Hindlimb muscle (tissue), 1 donor: ENCODE results near the gene ATP6V0A1. TPM values are rescaled to one million over a fixed set of nuclear protein-coding genes. Genes with fewer than 3 reads are reported as not detected.
"Not testable (repeated sequence)": the region's sequence is repeated elsewhere in the genome, so short reads cannot be mapped to it uniquely, and the experiment has no call there.

Experiments
- DNase-seq: peaks from one replicate; pipeline ENCODE4 v3.0.0-alpha.2; 2013
- polyA plus RNA-seq: library from polyadenylated mRNA; unstranded; fragments of 120-200 nt; gene quantifications from one replicate; pipeline ENCODE4 v1.2.1, GENCODE V29; 2013; ENCODE audit not compliant: insufficient read length

Gene ATP6V0A1
- 31.0 TPM for polyA plus RNA-seq

GRCh38 chr17:42458497-42459255, at the start of gene ATP6V0A1:
TSS of gene ATP6V0A1 (plus strand) at chr17:42458878. CDS start at chr17:42460895, 2,017 bp downstream.
- DNase-seq: peak; percentile 92

GRCh38 chr17:42409523-42410318, 49.0 kb upstream of the ATP6V0A1 start:
- peak; percentile 60 for DNase-seq

DNA sequence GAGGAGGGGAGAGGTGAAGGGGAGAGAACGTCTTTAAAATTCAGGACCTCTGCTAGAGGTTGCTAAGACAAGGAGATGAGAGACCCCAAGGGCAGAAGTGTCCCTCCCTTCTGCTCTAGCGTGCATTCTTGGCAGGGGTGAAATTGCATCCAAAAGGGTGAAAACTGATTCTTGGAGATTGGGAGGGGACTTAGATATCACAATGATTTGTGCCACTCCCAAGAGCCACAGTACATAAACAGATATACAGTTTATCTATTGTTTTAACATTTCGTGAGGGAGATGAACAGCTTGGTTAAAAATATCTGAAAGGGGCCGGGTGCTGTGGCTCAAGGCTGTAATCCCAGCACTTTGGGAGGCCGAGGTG, 48.4 kb upstream of the ATP6V0A1 start:
- no peak for DNase-seq

DNA sequence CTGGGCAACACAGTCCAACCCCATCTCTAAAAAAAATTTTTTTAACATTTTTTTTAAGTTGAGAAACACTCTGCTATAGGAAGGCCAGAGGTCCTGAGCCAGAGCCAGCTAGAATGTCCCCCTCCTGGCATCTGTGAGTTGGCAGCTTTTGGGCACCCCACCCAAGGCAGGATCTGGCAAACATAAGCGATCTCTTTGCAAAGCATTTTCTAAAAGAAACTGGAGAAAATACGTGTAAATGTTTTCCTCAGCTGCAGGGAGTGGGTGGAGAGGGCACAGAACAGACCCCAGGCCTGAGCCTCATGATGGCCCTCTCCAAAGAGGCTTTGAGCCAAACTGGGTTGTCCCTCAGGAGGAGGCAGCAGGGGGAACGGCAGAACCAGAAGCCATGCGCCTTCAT, 47.3 kb upstream of the ATP6V0A1 start:
- DNase-seq: no peak

DNA sequence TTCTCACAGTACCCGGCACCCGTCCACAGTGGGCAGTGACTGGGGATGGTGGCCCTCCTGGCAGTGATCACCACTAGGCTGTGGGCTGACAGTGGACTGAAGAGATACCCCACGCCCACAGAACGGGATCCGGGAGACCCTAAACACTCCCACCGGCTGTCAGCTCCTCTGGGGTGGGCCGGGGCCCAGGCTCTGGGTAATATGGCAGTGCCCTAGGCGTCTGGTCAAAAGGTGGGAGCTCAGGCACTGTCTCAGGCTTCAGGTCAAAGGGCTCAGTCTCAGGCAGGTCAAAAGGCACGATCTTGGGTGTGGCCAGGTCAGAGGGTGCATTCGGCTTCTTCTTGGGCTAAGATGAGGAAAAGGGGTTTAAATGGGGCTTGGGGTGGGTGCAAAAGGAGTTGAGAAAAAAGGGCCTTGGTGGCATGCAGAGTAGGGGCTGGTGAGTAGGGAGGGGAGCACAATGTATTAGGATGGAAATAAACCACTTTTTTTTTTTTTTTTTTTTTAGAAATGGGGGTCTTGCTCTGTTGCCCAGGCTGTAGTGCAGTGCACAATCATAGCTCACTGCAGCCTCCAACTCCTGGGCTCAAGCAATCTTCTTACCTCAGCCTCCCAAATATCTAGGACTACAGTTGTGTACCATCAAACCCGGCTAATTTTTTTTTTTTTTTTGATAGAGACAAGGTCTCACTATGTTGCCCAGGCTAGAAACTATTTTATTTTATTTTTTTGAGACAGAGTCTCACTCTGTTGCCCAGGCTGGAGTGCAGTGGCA, 46.6 kb upstream of the ATP6V0A1 start:
- no peak for DNase-seq

DNA sequence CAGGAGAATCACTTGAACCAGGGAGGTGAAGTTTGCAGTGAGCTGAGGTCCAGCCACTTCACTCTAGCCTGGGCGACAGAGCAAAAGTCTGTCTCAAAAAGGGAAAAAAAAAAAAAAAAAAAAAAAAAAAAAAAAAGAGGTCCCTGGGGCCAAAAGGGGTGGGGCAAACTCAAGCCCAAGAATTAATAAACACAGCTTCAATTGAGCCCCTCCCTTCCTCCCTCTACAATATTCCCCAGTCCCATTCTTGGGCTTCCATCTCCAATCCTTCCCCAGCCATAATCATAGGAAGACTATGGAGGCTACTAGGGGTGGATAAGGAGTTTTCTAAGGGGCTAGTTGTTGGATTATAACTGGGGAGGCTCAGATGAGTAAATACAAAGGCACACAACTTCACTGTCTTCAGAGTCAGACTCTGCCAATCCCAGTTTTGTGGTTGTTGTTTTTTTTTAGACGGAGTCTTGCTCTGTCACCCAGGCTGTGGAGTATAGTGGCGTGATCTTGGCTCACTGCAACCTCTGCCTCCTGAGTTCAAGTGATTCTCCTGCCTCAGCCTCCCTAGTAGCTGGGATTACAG, 45.1 kb upstream of the ATP6V0A1 start:
- DNase-seq: no peak

DNA sequence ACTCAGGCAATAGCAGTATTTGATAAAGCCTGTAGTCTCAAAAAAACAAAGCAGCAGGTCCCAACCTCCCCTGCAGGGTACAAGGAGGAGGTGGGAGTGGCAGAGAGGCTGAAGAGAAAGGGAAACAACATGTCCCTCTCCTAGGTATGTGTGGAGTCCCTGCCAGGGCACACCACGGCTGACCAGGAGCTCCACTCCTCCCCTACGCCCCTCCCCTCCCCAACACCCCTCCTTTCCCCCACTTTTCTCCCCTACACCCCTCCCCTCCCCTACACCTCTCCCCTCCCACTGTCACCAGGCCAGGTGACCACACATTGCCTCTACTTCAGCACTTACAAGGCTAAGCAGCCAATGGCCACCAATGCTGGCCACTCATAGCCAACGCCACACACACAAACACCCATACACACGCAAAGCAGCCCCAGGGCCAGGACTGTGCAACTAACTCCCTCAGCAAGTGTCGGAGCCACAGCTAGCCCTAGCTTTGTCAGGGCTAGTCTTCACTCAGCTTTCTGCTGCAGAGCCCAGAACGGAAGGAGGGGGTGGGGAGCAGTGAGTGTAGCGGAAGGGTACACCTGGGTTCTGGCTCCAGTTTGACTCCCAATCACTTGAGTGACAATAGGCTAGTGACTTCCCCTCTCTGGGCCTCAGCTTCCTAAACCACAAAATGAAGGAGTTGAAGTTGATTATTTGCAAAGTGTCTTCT, 43.8 kb upstream of the ATP6V0A1 start:
- no peak for DNase-seq

DNA sequence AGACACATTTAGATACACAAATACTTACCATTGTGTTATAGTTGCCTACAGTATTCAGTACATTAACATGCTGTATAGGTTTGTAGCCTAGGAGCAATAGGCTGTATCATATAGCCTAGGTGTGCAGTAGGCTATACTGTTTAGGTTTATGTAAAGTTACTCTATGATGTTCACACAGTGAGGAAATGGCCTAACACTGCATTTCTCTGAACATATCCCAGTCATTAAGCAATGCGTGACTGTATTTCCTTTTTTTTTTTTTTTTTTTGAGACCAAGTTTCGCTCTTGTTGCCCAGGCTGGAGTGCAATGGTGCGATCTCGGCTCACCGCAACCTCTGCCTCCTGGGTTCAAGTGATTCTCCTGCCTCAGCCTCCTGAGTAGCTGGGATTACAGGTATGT, 40.7 kb upstream of the ATP6V0A1 start:
- not testable (repeated sequence) for DNase-seq

- DNase-seq: no peak
Observed at GRCh38 chr17:42421136-42421506, 37.6 kb upstream of the ATP6V0A1 start.

DNA sequence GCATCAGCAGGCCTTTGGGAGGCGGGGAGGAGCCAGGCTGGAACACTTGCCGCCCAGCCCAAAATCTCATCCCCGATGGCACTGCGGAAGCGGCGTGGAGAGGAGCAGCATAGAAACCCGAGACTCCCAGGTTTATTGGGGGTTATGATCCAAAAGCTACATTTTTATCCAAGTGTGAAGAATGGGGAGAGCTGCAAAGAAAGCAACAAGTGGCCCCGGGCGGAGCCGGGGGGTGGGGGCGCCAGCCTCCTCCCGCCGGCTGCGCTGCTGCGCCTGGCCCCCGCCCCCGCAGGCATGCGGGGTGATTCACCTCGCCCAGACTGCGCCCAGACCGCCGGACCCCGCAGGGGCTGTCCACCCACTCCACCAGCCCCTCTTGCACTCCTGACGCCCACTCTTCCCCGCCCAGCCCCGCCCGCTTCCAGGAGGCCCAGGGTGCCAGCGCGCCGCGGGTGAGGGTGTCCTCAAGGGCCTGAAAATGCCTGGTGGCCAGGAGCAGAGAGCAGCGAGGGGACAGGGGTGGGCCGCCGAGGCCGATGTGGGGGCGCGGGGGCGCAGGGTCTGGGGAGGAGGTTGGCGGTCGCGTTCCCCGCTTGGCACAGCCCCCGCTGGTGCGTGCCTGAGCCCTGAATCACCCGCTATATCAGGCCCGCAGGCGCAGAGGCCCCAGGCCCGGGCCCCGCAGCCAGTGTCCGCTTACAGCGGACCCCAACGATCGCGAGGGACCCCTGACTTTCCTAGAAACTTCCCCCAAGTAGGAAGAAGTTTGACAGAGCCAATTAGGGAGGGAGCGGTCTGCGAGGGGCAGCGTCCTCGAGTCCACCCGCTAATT, 37.0 kb upstream of the ATP6V0A1 start:
- DNase-seq: peak; percentile 49

DNA sequence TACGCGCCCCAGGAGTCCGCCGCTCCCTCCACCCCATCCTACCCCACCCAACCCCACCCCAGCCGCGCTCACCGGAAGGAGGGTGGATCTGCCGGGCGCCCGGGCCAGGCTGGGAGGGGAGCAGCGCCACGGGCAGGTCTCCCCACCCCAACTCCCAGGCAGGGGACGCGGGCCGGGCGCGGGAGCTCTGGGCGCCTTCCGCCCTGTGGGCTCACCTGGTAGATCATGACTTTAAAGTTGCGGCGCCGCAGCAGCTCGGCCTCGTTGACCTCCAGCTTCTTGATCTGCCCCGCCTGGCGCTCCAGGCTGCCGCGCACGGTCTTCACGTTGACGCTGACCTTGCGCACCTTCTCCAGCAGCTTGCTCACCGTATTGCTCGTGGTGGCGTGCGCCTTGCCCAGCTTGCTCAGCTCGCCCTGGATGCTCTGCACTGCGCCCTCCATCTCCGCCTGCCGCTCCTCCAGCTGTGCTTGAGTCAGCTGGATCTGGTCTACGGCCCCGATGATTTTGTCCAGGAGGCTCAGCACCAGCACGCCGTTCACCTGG, 36.2 kb upstream of the ATP6V0A1 start:
- no peak for DNase-seq

GRCh38 chr17:42422958-42423712, 35.5 kb upstream of the ATP6V0A1 start, which contains the start of gene CAVIN1:
TSS of gene CAVIN1 (minus strand) at chr17:42423256. CDS start at chr17:42423097, 159 bp downstream.
- peak; percentile 100 for DNase-seq

DNA sequence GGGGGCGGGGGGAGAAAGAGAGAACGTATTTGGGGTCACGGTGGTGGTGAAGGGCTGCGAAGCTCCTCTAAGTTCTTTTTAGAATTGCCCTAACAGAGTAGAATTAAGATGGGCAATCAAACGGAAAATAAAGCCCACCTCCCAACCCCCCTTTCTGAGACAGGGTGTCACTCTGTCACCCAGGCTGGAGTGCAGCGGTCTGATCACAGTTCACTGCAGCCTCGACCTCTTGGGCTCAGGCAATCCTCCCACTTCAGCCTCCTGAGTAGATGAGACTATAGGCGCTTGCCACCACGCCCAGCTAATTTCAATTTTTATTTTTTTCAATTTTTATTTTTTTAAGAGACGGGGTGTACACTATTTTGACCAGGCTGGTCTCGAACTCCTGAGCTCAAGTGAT, 34.9 kb upstream of the ATP6V0A1 start:
- no peak for DNase-seq

DNA sequence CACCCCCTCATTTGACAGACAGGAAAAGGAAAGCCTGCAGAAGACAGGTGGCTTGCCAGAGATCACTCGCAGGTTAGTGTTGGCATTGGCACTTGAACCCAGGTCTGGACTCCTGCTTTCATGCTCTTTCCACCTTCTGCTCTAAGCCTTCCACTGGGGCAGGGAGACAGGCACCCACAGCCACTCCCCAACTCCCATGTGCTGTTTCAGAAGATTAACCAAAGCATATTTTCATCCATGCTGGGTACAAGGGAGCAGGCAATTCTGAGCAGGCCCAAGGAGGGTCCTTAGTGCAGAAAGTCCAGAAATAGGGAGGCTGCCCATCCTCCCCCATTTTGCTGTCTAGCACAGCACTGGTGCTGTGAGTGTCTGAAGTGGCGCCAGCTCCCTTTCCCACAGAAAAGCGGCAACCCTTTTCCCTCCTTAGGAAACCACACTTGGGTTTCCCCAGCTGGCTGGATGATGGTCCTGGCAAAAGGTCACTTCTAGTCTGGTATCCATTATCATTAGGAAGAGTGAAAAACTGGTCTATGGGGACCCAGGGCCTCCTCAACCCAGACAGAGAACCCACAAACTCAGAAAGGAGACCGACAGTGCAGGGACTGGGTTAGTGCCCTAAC, 33.6 kb upstream of the ATP6V0A1 start:
- DNase-seq: no peak

DNA sequence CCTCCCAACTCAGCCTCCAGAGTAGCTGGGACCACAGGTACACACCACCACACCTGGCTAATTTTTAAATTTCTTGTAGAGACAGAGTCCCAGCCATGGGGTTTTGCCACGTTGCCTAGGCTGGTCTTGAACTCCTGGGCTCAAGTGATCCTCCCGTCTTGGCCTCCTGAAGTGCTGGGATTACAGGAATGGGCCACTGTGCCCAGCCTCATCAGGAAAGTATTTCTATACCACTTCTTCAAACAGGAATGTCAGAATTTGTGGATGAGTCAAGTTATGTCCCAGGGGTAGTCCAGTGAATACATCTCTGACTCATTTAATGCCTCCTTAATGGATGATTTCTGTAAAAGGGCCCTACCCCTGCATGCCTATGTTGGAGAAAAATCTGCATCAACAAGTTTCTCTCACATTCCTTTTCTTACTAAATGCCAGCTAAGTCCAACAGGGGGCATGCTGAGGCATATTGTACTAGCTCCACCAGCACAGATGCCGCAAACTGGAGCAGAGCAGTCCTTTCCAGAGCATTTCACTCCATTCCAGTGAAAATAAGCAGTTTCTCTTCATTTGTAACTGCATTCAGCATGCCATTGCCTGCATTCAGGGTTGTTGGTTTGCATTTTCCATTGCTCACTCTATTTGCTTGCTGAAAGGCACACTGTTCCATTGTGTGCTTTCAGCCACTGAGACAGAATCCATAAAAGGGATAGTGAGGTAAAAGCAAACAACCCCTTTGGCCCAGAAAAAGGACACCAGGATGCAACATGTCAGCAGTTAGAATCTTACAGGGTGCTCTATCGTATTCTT, 30.3 kb upstream of the ATP6V0A1 start:
- DNase-seq: peak; percentile 69

DNA sequence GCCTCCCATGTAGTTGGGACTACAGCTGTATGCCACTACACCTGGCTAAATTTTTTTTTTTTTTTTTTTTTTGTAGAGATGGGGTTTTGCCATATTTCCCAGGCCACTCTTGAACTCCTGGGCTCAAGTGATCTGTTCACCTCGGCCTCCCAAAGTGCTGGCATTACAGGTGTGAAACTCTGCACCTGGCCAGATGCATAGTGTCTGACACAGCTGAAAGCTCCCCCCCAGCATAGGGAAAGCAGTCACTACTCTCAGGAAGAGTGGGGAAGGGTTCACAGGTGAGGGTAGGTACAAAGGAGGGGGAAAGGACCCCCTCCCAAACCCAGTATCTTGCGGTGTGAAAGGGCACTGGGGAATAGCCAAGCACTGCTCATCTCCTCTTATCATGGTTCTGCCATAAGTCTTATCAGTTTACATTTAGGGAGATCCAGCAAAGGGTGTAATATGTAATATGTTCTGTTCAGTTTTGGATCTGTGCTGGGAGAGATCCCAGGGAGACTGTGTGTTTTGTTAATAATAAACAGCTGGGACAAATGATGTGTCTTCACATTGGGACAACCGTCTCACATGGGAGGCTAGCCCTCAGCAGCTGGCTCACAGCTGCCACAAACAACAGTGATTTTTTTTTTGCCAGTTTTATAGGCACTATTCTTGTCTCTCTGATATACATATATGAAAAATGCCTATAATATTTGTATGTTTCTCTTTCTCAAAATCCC, 28.8 kb upstream of the ATP6V0A1 start:
- DNase-seq: peak; percentile 35

DNA sequence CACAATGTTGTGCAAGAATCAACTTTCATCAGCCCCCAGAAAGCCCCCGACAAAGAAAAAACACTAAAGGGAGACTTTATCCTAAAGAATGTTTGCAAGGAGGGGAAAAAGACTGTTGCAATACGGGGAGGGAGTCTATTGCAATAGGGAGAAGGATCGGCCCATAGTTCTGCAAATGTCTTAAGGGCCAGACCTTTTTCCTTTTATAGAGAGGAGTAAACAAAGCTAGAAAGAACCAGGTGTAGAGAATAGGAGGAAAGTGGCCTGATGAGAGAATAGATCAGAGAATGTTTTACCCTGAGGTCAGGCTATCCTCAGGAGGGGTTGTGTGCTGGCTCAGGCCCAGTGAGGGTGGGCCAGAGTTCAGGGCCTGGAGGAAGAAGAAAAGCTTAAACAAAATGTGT, 26.9 kb upstream of the ATP6V0A1 start:
- no peak for DNase-seq

- peak; percentile 88 for DNase-seq
Observed at GRCh38 chr17:42436391-42436790, 22.3 kb upstream of the ATP6V0A1 start.
